CD4-positive, alpha-beta T cell treated with Interferon alpha-2 for 1 hour (primary cell): ENCODE measurements around the gene KIF6.
"Not testable (repeated sequence)": the region's sequence is repeated elsewhere in the genome, so short reads cannot be mapped to it uniquely, and the experiment has no call there.

Experiments
- DNase-seq, 2 donors: peaks; one replicate each; pipeline ENCODE4 v3.0.0-alpha.2; 2020 to 2022

Gene KIF6, protein sequence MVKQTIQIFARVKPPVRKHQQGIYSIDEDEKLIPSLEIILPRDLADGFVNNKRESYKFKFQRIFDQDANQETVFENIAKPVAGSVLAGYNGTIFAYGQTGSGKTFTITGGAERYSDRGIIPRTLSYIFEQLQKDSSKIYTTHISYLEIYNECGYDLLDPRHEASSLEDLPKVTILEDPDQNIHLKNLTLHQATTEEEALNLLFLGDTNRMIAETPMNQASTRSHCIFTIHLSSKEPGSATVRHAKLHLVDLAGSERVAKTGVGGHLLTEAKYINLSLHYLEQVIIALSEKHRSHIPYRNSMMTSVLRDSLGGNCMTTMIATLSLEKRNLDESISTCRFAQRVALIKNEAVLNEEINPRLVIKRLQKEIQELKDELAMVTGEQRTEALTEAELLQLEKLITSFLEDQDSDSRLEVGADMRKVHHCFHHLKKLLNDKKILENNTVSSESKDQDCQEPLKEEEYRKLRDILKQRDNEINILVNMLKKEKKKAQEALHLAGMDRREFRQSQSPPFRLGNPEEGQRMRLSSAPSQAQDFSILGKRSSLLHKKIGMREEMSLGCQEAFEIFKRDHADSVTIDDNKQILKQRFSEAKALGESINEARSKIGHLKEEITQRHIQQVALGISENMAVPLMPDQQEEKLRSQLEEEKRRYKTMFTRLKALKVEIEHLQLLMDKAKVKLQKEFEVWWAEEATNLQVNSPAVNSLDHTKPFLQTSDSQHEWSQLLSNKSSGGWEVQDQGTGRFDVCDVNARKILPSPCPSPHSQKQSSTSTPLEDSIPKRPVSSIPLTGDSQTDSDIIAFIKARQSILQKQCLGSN

DNA sequence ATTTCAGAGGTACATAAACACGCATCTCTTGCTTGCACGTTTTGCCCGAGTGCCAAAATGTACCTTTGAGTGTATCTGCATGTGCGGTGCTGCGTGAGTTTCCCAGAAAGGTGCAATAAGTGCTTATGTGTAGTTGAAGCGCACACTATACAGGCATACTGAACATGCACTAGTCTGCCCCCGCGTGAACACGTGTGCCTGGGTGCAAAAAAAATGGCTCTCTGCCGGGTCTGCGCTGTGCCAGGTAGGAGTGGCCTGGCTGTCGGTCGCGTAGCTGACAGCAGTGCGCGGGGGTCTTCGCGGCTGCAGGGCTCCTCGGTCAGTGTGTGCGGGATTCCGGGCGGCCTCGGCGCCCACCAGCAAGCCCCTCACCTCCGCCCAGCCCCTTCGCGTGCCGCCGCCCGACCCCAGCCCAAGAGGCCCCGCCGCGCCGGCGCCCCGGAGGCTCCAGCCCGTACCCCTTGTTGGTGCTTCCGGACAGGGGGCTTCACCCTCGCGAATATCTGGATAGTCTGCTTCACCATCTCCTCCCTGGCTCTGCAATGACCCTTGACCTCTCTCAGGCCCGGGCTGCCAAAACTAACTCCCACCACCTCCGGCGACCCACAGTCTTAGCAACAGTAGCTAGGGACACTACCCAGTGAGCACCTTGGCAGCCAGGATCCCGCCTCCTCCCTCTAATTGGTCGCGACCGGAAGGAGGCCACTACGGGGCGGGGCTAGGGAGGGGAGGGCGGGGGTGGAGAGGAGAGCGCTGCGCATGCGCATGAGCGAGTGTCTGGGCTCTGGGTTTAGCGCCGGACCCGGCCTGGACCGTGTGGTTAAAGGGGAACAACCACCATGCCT is at the start of gene KIF6:
TSS of gene KIF6 (minus strand) at position 622 of the 845 bp plus-strand sequence. CDS start at position 524, 98 bp downstream.
- DNase-seq, result peak; percentile 82 to 85

DNA sequence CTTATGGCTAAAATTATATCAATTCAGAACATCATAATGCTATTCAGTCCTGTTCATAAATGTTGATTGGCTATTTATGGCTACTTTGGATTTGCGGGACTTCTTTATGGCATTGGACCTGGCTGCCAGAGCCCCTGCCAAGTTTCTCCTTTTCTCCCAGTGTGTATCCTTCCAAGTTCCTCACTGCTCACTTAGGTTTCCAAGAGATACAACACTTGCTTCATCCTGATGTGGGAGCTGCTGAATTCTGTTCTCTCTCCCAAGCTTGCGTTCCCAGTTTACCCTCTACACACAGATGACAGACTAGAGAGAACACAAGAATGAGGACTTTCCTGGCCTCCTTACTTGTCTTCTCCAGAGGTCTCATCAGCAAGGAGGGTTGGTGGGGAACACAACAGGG is 48.6 kb upstream of the KIF6 start:
- DNase-seq, result no peak

DNA sequence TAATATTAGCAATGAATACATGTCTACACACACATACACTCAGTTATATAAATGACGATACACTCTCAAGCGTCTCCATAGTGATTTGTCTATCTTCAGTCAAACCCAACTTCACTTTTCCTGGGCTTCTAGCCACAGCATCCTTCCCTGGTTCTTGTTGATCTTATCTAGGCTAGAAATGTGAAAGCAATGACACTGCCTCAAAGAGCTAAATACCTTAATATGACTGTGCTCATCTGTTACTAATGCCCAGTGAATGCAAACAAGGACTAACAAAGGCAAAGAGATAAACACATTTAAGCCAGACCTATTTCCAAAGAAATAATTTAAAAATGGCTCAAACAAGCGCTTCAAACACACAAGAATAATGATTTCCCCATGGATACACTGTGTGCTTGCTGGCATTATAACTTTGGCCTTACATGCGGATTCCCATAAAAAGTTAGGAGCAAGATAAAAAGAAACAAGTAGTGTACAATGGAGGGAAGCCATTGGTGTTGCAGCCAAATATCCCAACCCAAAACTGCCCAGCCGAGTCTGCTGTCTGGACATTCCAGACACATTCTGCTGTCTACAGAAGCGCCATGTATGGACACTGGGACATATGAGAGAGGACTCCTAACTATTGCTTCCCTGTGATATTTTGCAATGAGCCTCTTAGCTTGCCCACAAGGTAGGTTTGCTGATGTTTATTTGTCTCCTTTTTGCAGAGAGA is 47.5 kb upstream of the KIF6 start:
- DNase-seq, result no peak

DNA sequence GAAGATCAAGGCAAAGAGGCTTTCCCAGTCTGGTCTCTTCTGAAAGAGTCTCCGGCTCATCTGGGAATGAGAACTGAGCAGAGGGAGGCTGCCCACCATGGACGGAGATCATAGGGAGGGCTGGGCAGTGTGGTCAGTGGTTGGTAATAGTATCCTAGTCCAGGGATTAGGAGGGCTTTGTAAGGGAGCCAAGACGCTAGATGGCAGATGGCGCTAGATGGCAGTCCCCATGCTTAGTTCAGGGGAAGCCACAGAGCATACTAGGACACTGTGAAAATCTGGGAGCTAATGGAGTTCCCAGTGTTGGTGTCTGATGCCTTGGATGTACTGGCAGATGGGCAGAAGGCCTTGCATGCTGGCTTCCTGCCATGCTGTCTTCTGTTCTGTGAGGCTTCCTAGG is 45.2 kb upstream of the KIF6 start:
- DNase-seq, result no peak

DNA sequence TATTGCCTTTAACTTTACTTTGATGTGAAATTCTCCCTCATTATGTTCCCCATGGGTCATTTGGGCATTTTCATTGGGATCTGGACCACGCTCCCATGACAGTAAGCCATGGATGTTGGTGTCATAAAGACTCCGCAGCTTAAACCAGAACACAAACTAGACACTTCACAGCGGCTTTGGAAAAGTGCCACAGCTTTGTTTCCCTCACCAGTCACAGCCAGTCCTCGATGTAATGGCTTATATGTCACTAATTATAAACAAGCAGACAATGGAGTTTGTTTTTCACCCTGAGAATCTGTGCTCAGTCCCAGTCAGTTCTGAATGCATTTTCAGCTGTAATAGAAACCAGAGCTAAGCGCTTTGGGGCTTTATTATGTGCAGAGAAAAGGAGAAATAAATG is 43.8 kb upstream of the KIF6 start:
- no peak for DNase-seq

DNA sequence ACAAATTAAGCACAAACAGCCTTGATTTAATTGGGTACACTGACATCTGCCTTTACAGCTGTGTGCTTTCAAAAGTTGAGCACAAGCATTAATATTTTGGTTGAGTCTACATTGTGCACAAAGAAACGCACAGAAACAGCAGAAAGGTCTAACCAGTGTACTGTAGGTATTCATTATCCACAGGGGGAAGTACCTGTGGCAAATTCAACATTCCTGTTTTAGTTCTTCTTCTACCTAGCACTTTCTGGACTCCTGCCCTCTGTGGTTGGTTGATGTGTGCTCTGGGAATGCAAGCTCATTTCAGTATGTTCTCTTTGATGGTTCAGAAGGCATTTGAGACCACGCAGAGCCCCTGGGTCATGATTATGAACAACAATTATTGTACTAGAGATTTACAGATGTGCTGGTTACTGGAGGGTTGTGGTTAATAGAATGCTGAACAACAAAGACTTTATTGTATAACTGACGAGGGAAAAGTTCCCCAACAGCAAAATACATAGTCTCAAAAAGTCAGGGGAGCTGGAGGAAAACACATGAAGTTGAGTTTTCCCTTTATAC is 40.4 kb upstream of the KIF6 start:
- DNase-seq, result no peak

DNA sequence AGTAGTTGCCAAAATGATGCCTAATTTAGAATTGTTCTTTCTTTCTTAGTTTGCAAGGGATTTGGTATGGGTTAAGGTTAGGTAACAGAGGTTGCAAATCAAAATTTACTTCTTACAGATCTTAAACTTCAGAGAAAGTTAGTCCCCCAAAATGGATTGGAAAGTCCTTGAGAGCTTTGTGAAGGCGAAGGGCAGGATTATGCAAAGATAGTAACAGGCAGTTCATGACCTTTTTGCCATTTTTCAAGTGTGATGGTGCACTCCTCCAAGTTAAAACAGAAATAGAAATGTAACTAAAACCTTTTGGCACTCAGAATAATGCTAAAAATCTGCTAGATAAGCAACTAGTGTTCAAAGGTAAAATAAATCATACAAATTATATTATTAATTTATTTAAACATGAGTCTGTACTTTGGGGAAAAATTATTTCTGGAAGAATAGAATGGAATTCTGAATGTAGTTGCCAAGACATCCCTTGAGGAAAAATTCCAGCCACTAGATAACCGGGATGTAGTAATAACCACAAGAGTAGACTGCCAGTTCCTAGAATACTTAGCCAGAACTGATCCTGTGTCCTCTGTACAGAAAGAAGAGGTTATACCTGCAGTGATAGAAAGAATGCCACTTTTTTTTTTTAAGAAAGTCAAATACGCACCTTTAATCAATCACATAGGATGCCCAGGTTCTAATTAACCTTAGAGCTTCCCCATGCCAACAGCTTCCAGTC is 35.2 kb upstream of the KIF6 start:
- DNase-seq, result no peak

DNA sequence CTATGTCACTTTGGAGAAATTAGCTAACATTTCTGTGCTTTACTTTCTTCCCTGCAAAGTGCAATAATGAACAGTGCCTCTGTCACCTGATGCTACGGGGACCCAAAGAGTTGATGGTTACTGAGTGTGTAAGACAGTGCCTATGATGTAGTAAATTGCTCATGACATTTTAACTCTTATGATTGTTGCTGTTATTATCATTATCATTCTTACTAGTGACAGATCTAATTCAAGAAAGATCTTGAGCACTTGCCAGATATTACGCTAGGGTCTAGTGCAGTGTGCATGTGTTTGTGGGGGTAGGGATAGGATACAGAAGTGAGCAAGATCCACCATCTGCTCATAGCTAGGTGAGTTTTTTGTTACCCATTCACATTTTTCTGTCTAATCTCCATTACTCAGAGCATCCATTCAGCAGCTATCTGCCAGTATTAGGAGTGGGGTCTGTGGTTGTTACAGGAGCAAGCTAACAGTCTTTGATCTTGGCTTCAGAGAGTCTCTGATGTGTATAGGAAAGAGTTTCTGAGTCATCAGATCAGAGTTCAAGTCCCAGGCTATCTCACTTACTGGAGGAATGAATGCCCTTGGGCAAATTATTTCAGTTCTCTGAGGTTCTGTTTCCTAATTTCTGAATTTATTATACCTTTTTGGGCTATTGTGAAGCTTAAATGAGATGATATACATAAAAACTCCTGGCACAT is 33.8 kb upstream of the KIF6 start:
- no peak for DNase-seq

DNA sequence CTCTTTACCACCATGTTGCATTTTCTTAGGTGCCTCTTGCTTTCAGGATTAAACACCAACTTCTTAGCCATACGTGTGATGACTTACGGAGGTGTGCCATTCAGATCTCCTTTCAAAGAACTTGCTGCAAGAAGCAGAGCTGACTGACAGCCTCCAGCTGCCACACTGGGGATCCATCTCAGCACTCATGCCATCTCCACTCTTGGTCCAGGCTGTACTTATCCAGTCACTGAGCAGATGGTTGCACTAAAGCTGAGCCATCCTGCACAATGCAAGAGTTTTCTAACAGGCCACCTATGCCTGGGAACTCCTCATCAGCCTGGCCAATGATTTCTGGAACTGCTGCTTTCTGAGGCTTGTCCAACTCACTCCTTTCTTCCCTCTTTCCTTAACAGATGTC is 31.4 kb upstream of the KIF6 start:
- DNase-seq, result no peak

DNA sequence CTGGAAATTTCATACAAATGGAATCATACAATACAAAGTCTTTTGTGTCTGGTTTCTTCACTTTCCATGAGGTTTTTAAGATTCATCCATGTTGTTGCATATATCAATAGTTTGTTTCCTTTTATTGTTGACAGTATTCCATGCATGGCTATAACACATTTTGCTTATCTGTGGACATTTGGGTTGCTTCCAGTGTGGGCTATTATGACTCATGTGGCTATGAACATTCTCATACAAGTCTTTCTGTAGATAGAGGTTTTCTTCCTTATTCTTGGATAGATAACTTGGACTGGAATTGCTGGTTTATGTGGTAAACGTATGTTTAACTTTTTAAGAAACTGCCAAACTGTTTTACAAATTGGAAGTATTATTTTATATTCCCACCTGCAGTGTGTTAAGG is 30.0 kb upstream of the KIF6 start:
- DNase-seq, result no peak

DNA sequence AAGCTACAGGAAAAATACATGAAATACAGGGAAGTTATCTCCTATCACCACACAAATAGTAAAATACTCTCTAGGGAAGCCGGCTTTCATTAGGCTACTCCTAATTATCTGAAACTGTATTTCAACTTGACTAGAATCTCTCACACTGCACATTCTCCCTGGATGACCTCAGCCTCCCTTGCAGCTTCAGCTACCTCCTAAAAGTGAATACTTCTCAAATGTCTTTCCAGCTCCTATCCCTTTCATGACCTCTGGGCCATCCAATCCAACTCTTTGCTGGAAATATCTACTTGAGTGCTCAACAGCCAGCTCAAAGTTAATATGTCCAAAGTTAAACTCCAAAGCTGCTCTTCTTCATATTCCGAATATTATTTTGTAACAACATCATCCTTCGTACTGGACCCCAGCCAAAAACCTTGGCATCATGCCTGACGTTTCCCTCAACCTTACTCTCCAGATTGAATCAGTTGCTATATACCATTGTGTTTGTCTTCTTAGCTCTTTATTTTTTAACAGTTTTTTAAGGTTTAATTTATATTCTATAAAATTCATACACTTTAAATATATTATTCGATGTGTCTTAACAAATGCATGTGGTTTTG is 29.4 kb upstream of the KIF6 start:
- no peak for DNase-seq

DNA sequence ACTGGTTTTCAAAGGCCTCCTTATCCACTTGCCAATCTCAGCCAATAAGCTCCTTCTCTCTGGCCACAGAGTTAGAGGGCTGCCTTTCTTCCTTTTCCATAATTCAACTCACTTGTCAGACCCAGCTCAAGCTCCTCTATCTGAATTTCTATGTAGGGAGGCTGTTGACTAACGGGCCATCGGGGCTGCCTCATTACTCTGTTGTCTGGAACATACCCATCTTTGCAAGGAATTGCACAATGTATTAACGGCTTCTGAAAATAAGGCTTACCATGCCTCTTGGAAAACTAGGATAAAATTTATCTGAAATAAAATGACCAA is 28.5 kb upstream of the KIF6 start:
- DNase-seq, result no peak

DNA sequence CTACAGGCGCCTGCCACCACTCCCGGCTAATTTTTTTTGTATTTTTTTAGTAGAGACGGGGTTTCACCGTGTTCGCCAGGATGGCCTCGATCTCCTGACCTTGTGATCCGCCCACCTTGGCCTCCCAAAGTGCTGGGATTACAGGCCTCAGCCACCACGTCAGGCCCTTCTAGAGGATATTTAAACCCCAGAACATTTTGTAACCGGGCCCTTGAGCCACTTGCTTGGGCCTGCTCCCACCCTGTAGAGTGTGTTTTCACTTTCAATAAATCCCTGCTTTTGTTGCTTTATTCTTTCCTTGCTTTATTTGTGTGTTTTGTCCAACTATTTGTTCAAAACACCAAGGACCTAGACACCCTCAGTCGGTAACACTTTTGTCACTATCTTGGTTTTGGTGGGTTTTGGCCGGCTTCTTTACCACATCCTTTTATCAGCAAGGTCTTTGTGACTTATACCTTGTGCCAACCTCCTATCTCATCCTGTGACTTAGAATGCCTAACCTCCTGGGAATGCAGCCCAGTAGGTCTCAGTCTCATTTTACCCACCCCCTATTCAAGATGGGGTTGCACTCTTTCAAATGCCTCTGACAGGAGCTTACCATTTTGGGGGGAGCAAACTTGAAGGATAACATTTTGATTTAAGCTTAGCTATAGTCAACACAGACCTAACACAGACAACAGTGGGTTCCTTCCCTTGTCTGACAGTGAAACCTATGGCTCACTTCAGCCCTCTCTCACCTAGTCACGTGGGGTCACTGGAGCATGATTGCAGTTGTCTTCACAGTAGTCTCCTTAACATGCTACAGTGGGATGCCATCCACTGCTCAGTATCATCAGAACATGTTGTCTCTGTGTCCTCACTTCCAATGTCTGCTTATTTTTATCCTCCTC is 27.9 kb upstream of the KIF6 start:
- DNase-seq, result no peak

DNA sequence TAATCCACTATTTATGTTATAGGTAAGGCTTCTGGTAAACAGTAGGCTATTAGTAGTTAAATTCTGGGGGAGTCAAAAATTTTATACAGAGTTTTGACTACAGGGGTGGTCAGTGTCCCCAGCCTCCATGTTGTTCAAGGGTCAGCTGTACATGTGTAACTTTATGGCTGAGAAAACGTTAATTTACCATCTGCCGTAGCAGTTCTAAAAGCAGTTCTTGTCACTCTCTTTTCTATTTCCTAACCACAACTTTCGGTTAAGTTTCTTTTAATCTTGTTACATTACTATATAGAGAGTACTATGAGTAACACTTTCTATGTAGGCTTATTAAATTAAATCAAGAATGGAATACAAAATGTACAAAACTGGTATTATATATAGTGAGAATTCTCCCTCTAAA is 21.6 kb upstream of the KIF6 start:
- DNase-seq, result no peak

DNA sequence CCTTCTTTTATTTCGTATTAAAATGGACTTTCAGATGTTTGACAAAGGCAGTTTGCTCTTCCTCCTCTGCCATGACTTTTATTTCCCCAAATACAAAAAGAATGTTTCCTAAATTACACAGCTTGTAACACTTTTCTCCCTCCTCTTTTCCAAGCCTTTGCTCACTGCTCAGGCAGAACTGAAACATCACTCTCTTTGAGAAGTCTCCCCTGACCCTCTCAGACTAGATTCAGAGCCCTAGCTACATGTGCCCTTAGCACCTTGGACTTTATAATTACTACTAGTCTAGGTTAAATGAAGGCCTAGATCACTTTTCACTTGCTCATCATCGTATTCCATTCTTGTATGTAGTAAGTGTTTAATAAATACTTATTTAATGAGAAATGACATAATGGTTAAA is 8.5 kb upstream of the KIF6 start:
- DNase-seq, result no peak

DNA sequence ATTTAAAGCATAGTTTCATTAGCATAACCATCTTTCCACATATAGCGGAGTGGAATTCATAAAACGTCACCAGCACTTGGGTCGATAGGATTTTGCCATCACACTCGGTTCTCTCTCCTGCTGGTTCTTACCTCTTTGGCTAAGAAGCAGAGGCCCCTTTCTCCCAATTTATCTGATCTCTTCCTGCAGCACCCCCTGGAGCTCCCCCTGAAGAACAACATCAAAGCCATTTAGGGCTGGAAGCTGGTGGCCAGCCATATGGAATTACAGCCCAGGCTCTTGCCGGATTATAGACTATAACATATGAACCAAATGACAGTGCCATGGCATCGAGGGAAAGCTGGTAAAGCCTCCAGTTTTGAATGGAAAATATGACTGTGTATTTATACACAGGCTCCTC is 6.4 kb upstream of the KIF6 start:
- DNase-seq, result no peak

DNA sequence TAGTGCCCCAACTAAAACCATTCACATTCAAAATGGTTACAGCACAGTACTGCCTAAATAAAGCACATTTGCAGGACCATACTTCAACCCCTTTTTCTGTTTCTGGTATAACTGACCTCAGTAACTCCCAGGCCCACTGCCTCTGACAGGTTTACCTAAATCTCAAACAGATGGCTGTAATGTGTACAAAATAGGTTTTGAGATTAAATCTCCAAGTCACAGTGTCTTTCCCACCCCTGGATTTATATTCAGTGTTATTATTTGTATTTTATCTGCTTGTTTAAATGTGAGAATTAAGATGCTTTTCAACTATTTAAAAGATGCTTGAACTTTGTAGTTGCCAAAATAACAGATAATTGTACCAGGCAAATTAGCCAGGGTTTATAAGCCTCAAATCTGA is 4.7 kb upstream of the KIF6 start:
- no peak for DNase-seq

DNA sequence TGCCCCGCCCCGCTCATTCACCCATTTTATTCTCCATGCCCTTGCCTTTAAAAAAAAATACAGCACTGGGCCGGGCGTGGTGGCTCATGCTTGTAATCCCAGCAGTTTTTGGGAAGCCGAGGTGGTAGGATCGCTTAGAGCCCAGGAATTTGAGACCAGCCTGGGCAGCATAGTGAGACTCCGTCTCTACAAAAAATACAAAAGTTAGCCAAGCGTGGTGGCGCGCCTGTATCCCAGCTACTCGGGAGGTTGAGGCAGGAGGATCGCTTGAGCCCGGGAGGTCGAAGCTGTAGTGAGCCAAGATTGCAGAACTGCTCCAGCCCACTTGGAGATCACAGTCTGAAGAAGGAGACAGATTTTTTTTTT is 407 bp upstream of the KIF6 start:
- DNase-seq, result no peak

DNA sequence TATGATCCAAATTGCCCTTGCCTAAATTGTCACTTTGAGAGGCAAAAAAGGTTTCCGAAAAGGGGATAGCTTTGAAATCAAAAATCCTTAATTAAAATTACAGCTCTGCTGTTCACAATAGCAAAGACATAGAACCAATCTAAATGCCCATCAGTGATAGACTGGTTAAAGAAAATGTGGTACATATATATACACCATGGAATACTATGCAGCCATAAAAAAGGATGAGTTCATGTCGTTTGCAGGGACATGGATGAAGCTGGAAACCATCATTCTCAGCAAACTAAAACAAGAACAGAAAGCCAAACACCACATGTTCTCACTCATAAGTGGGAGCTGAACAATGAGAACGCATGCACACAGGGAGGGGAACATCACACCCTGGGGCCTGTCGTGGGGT is 1.9 kb downstream of the KIF6 start:
- not testable (repeated sequence) for DNase-seq

DNA sequence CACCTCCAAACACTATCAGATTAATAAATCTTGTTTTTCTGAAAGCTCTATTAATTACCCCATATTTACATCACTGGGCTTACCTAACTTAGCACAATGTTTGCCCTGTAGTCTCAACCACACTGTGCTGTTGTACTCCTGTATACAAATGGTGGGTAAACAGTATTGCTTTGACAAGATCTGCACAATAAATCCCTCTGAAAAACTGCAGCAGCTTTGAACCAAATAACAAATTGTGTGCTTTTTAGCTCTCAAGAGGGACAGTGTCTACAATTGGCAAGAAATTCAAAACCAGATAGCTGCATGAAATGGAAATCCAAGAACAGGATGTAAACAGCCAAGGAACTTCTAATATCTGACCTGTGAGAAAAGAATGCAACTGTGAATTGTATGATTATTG is 10.4 kb downstream of the KIF6 start:
- no peak for DNase-seq
